ENCODE measurements around the gene GABRB3.

DNA sequence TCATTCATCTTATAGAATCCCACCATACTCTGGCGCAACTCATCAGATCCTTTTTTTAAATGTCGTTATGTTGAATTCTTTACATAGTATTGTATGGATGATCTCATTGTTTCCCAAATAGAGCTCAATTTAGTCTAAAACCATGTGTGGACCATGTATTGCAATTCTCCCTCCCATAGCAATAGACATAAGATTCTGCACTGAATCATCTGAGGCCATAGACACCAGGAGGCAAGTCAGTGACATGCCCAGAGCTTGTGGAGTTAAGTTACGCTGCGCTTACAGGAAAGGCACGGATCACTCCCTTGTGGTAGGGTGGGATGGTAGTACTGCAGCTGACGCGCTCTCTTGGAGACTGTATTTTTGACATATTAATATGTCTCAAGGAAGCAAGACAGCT lies 211.0 kb downstream of the GABRB3 start:
- no peak for TF ChIP-seq OSR1 (CRISPR knock-in tag; IDR thresholded peaks at IDR 0.05)
- TF ChIP-seq ZFP3 (CRISPR knock-in tag; IDR thresholded peaks at IDR 0.05): no peak
- TF ChIP-seq ZNF565 (CRISPR knock-in tag; conservative IDR thresholded peaks at IDR 0.05; ENCODE audit: low read depth): no peak
- no peak for TF ChIP-seq ZC3H10 (CRISPR knock-in tag; IDR thresholded peaks at IDR 0.05)
- TF ChIP-seq, protein P1, sequence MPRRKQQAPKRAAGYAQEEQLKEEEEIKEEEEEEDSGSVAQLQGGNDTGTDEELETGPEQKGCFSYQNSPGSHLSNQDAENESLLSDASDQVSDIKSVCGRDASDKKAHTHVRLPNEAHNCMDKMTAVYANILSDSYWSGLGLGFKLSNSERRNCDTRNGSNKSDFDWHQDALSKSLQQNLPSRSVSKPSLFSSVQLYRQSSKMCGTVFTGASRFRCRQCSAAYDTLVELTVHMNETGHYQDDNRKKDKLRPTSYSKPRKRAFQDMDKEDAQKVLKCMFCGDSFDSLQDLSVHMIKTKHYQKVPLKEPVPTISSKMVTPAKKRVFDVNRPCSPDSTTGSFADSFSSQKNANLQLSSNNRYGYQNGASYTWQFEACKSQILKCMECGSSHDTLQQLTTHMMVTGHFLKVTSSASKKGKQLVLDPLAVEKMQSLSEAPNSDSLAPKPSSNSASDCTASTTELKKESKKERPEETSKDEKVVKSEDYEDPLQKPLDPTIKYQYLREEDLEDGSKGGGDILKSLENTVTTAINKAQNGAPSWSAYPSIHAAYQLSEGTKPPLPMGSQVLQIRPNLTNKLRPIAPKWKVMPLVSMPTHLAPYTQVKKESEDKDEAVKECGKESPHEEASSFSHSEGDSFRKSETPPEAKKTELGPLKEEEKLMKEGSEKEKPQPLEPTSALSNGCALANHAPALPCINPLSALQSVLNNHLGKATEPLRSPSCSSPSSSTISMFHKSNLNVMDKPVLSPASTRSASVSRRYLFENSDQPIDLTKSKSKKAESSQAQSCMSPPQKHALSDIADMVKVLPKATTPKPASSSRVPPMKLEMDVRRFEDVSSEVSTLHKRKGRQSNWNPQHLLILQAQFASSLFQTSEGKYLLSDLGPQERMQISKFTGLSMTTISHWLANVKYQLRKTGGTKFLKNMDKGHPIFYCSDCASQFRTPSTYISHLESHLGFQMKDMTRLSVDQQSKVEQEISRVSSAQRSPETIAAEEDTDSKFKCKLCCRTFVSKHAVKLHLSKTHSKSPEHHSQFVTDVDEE (CRISPR knock-in tag; IDR thresholded peaks at IDR 0.05): no peak
- no peak for TF ChIP-seq SNAI2 (CRISPR knock-in tag; IDR thresholded peaks at IDR 0.05)
- no peak for TF ChIP-seq TOX (CRISPR knock-in tag; IDR thresholded peaks at IDR 0.05; ENCODE audit: borderline replicate concordance)
- no peak for TF ChIP-seq ARNTL (CRISPR knock-in tag; IDR thresholded peaks at IDR 0.05; ENCODE audit: borderline replicate concordance, low read depth)
- no peak for TF ChIP-seq ESRRG (CRISPR knock-in tag; IDR thresholded peaks at IDR 0.05)
- TF ChIP-seq ISL1 (CRISPR knock-in tag; IDR thresholded peaks at IDR 0.05): no peak
- TF ChIP-seq PPARA (CRISPR knock-in tag; IDR thresholded peaks at IDR 0.05; ENCODE audit: borderline replicate concordance): no peak

Measured in SK-N-SH treated with all-trans-retinoic acid at 6 μM for 48 hours (cell line).